GM23338 (cell line): ENCODE measurements around the gene KIAA1328. TPM values are rescaled to one million over a fixed set of nuclear protein-coding genes. Genes with fewer than 3 reads are reported as not detected.
"Not testable (repeated sequence)": the region's sequence is repeated elsewhere in the genome, so short reads cannot be mapped to it uniquely, and the experiment has no call there.

Source experiments
- ATAC-seq: fragments of 200-7000 bp; cut with Tn5 transposase; 3 replicates; pipeline ENCODE4 v1.9.1; 2020
- DNase-seq: peaks from one replicate; pipeline ENCODE4 v3.0.0-alpha.2; 2015; ENCODE audit warnings: low spot score
- H2AFZ ChIP-seq: fragments of 200-600 bp; sonication (generic); 2 replicates; pipeline ENCODE4 v1.8.0; 2016; ENCODE audit warnings: antibody characterized with exemption, mild to moderate bottlenecking, moderate library complexity
- H3F3A ChIP-seq: fragments of 200-600 bp; sonication (generic); replicated peaks from 2 replicates; pipeline ENCODE4 v1.8.0; 2017; ENCODE audit warnings: antibody characterized with exemption, mixed run types, low read depth
- H3K27ac ChIP-seq: fragments of 200-600 bp; sonication (generic); 2 replicates; pipeline ENCODE4 v1.6.1; 2016; ENCODE audit warnings: low read depth
- H3K27me3 ChIP-seq: fragments of 200-600 bp; sonication (generic); 2 replicates; pipeline ENCODE4 v1.8.0; 2016; ENCODE audit warnings: mild to moderate bottlenecking, mixed run types, moderate library complexity; ENCODE audit not compliant: insufficient read depth
- H3K36me3 ChIP-seq: fragments of 200-600 bp; sonication (generic); 2 replicates; pipeline ENCODE4 v1.8.0; 2016; ENCODE audit warnings: mild to moderate bottlenecking; ENCODE audit not compliant: insufficient read depth
- H3K4me1 ChIP-seq: fragments of 200-600 bp; sonication (generic); 2 replicates; pipeline ENCODE4 v1.8.0; 2016; ENCODE audit warnings: mild to moderate bottlenecking, moderate library complexity; ENCODE audit not compliant: insufficient read depth
- H3K4me2 ChIP-seq: fragments of 200-600 bp; sonication (generic); 2 replicates; pipeline ENCODE4 v1.7.1; 2017; ENCODE audit warnings: mixed run types
- H3K4me3 ChIP-seq: fragments of 200-600 bp; sonication (generic); 2 replicates; pipeline ENCODE4 v1.6.1; 2016; ENCODE audit warnings: mixed run types
- H3K79me2 ChIP-seq: fragments of 200-600 bp; sonication (generic); replicated peaks from 2 replicates; pipeline ENCODE4 v1.8.0; 2017; ENCODE audit warnings: mild to moderate bottlenecking; ENCODE audit not compliant: insufficient read depth
- H3K9me2 ChIP-seq: fragments of 200-600 bp; sonication (generic); 2 replicates; pipeline ENCODE4 v1.8.0; 2017; ENCODE audit not compliant: insufficient read depth
- H4K20me1 ChIP-seq: fragments of 200-600 bp; sonication (generic); replicated peaks from 2 replicates; pipeline ENCODE4 v1.8.0; 2017; ENCODE audit warnings: mild to moderate bottlenecking; ENCODE audit not compliant: insufficient read depth
- H3K27ac Mint-ChIP-seq: 2 replicates; pipeline ENCODE4 v1.8.0; 2020; ENCODE audit warnings: inconsistent platforms, mild to moderate bottlenecking, moderate library complexity, mixed read lengths
- H3K27me3 Mint-ChIP-seq: 3 replicates; pipeline ENCODE4 v1.8.0; 2022; ENCODE audit warnings: low read depth, mild to moderate bottlenecking, moderate library complexity, mixed read lengths, inconsistent platforms; ENCODE audit not compliant: insufficient read depth, poor library complexity
- H3K36me3 Mint-ChIP-seq: 3 replicates; pipeline ENCODE4 v1.8.0; 2021; ENCODE audit warnings: low read depth, mild to moderate bottlenecking, inconsistent platforms, moderate library complexity, mixed read lengths
- H3K4me1 Mint-ChIP-seq: 3 replicates; pipeline ENCODE4 v1.8.0; 2020; ENCODE audit warnings: mild to moderate bottlenecking, inconsistent platforms, mixed read lengths
- H3K4me3 Mint-ChIP-seq: 3 replicates; pipeline ENCODE4 v1.8.0; 2021; ENCODE audit warnings: moderate library complexity, mild to moderate bottlenecking, inconsistent platforms, mixed read lengths
- H3K9me3 Mint-ChIP-seq: 3 replicates; pipeline ENCODE4 v1.8.0; 2020; ENCODE audit warnings: moderate library complexity, mild to moderate bottlenecking, inconsistent platforms, mixed read lengths
- CREB1 ChIP-seq: fragments of 250-450 bp; sonication (Bioruptor Pico); IDR thresholded peaks from 2 replicates; pipeline ENCODE4 v1.5.0; 2020; ENCODE audit warnings: low read depth, mild to moderate bottlenecking, moderate library complexity
- EZH2 ChIP-seq: fragments of 200-600 bp; sonication (generic); IDR thresholded peaks from one replicate; pipeline ENCODE4 v1.8.0; 2017; ENCODE audit warnings: antibody characterized with exemption, mild to moderate bottlenecking, low read depth; ENCODE audit not compliant: unreplicated experiment
- NANOG ChIP-seq: IDR thresholded peaks from 2 replicates; pipeline ENCODE4 v1.6.1; 2016; ENCODE audit warnings: antibody characterized with exemption, borderline replicate concordance
- REST ChIP-seq: IDR thresholded peaks from one replicate; pipeline ENCODE4 v1.6.1; 2018; ENCODE audit warnings: antibody characterized with exemption; ENCODE audit not compliant: unreplicated experiment
- STAT1 ChIP-seq: IDR thresholded peaks from one replicate; pipeline ENCODE4 v1.6.1; 2016; ENCODE audit warnings: antibody characterized with exemption; ENCODE audit not compliant: unreplicated experiment
- ZNF114 ChIP-seq: fragments of 250-450 bp; sonication (Bioruptor Pico); IDR thresholded peaks from 2 replicates; pipeline ENCODE4 v1.5.0; 2020; ENCODE audit warnings: mild to moderate bottlenecking, moderate library complexity
- ZNF331 ChIP-seq: fragments of 250-450 bp; sonication (Bioruptor Pico); IDR thresholded peaks from 2 replicates; pipeline ENCODE4 v1.5.0; 2020; ENCODE audit warnings: low read depth, mild to moderate bottlenecking, moderate library complexity
- ZNF462 ChIP-seq: fragments of 250-450 bp; sonication (Bioruptor Pico); IDR thresholded peaks from 2 replicates; pipeline ENCODE4 v1.5.0; 2020; ENCODE audit warnings: mild to moderate bottlenecking, moderate library complexity
- polyA plus RNA-seq: library from polyadenylated mRNA; unstranded; fragments of >200 nt; fragmentation: Nextera tagmentation; extraction: Ambion mirVana; gene quantifications from 2 replicates; pipeline ENCODE4 v1.2.1, GENCODE V29; 2016
- total RNA-seq: library from RNA; depleted of rRNA; stranded (reverse); fragments of >200 nt; shearing (Covaris generic); gene quantifications from 2 replicates; pipeline ENCODE4 v1.2.3, GENCODE V29; 2014

Gene KIAA1328
- total and polyA plus RNA-seq, 2 experiments from 2014 or later = 5.2 to 8.4 TPM

GRCh38 chr18:36909282-36909681 is 80.4 kb downstream of the KIAA1328 start:
- not testable (repeated sequence) for H3K4me1 ChIP-seq, H4K20me1 ChIP-seq, H3K4me3 Mint-ChIP-seq, H3K27me3 Mint-ChIP-seq, H3K9me3 Mint-ChIP-seq, H2AFZ ChIP-seq, H3K27ac ChIP-seq, H3K4me1 Mint-ChIP-seq, H3K4me3 ChIP-seq, H3F3A ChIP-seq, H3K36me3 Mint-ChIP-seq, H3K27ac Mint-ChIP-seq, H3K79me2 ChIP-seq, DNase-seq, H3K27me3 ChIP-seq, H3K36me3 ChIP-seq, H3K4me2 ChIP-seq, H3K9me2 ChIP-seq, ATAC-seq

GRCh38 chr18:36912887-36913286 is 84.0 kb downstream of the KIAA1328 start:
- Histone ChIP-seq H3K36me3 (no peaks in the 10 kb centered on the region), H3K27ac (no peak overlapping the region), H3K27me3 (no peaks in the 10 kb centered on the region), H3K4me2 (no peak overlapping the region), H3K9me2 (no peaks in the 10 kb centered on the region; the same call in 1 of the 2 replicates), H4K20me1 (no peaks in the 10 kb centered on the region), H3K4me3 (no peak overlapping the region), H3K79me2 (no peaks in the 10 kb centered on the region), H3F3A (no peaks in the 10 kb centered on the region), H3K4me1 (no peaks in the 10 kb centered on the region), H2AFZ (no peak overlapping the region; the same call in 1 of the 2 replicates)
- no peaks in the 10 kb centered on the region; the same call in 2 of the 3 replicates for H3K9me3 Mint-ChIP-seq
- TF ChIP-seq STAT1 (no peak), CREB1 (CRISPR knock-in tag) (no peak), ZNF462 (CRISPR knock-in tag) (no peak), EZH2 (no peak), ZNF114 (CRISPR knock-in tag) (no peak), NANOG (no peak), ZNF331 (CRISPR knock-in tag) (no peak), REST (no peak)
- ATAC-seq (no peak), DNase-seq (no peak)
- peaks cover 3% of the 10 kb centered on the region; the same call in 2 of the 3 replicates for H3K4me1 Mint-ChIP-seq
- no peaks in the 10 kb centered on the region for H3K27me3 Mint-ChIP-seq
- no peak overlapping the region for H3K27ac Mint-ChIP-seq
- H3K36me3 Mint-ChIP-seq = no peaks in the 10 kb centered on the region
- no peak overlapping the region for H3K4me3 Mint-ChIP-seq
